GM12892 (cell line): ENCODE data around the gene DNM3.

Experiments used
- POLR2A ChIP-seq: IDR thresholded peaks from 2 replicates; pipeline ENCODE4 v1.6.1; 2011; ENCODE audit warnings: low read depth, low read length, control low read depth
- POLR2AphosphoS5 ChIP-seq: IDR thresholded peaks from 2 replicates; pipeline ENCODE4 v1.6.1; 2011; ENCODE audit warnings: low read depth, low read length, control low read depth
- TAF1 ChIP-seq: IDR thresholded peaks from 2 replicates; pipeline ENCODE4 v1.6.1; 2011; ENCODE audit warnings: low read depth, mild to moderate bottlenecking, control low read depth, low read length, borderline replicate concordance

- TF ChIP-seq POLR2A (no peak), POLR2AphosphoS5 (no peak), TAF1 (no peak)
Observed at GRCh38 chr1:172398970-172399755, 557.9 kb downstream of the DNM3 start.
